ENCODE measurements around the gene KLHL1.
A peak's percentile ranks its signal among the peaks of the same experiment; 100 is the strongest.

Gene KLHL1

DNA sequence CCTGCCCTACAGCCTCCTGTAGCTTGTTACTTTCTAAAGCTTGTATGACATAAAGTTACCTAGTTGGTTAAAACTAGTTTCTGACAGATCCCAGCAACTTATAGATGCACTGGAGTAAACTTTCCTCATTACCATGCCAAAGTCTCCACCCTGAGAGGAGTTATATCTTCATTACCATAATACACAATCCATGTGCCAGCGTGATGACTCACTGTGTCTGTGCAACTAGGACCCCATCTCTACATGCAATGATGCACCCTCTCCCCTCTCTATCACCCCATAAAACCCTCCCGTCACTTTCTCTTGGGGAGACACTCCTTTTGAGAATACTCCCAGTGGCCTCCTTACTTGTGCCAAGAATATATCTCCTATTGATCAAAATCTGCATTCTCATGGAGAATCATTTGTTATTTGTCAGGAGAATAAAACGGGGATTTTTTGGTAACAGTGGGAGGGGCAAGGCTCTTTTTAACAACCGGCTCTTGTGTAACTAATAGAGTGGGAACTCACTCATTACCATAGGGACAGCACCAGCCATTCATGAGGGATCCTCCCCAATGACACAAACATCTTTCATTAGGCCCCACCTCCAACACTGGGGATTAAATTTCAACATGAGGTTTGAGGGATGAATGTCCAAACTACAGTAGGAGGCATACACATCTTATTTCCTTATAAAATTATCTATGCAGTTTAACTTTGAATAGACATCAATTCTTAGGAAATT is 235.8 kb downstream of the KLHL1 start:
- DNase-seq (ENCODE audit: low read depth), result no peak

DNA sequence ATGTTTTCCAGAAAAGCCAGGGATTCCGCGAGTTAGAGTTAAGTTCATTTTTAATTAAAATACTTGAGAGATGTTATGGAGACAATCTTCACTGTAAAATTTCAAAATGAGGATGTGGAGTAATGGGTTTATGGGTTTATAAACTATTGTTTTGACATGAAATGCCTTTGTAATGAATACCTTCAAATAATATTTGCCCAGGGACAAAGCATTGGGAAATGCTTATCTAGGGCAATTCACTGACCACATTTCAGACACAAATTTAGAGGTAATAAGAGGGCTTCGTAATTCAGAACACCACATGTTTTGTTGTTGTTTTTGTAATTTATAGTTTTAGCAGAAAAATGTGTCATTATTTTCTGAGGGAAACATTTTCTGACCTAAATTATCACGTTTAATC is 241.7 kb downstream of the KLHL1 start:
- peak; percentile 11 for DNase-seq (ENCODE audit: low read depth)

DNA sequence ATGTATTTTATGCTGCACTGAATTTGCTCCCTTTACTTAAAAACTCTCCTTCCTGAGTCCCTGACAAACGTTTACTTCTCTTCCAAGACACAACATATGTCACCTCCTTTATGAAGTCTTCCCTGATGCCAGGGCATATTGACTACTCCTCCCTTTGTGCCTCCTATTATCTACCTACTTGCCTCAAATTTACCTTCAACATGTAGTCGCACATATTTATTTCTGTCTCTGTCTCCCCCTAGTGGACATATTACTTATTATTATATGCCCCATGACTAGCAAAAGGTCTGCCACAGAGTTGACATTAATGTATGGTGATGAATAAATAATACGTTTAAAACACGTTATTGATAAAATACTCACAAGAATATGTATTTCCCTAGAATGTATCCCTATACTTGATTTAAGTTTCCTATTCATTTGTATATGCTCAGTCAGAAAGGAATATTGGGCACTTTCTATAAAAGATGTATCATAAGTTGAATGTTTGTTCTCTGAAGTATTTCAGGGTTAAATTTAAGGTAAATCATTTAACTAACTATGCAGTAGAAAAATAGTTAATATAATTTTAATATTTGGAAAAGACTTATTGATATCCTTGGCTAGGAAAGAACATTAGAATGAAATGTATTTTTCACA is 250.9 kb downstream of the KLHL1 start:
- no peak for DNase-seq (ENCODE audit: low read depth)

DNA sequence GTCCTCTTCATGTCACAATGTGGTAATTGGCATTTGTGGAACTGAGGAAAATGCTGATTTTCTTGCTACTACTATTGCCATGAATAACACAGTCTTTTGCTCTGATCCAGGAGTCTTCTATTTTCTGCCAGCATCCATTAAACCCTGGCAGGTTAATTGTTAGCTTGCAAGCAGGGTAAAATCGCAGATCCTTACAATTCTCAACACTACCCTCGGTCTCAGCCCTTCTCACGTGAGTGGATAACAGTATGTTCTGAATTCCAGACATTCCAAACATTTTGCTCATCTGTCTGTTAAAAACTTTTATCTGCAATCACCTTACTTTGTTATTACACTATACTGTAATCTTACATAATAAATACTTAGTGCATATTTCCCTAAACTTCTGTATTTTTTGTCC is 251.9 kb downstream of the KLHL1 start:
- no peak for DNase-seq (ENCODE audit: low read depth)

DNA sequence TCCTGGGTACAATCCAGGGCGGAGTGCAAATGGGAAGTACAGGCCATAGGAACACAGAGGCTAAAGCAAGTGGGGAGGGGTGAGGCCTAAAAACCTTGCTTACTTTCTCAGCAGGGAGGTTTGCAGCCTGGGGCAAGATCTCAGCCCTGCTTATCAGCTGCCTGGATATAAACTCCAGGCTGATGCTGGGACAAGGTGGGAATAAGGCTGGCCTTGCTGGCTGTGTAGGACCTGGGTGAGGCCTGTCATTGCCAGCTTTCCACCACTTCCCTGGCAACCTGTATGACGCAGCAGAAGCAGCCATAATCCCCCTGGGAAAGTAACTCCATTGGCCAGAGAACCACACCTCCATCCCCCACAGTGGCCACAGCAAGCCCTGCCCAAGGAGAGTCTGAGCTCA is 279.7 kb downstream of the KLHL1 start:
- no peak for DNase-seq (ENCODE audit: low read depth)

DNA sequence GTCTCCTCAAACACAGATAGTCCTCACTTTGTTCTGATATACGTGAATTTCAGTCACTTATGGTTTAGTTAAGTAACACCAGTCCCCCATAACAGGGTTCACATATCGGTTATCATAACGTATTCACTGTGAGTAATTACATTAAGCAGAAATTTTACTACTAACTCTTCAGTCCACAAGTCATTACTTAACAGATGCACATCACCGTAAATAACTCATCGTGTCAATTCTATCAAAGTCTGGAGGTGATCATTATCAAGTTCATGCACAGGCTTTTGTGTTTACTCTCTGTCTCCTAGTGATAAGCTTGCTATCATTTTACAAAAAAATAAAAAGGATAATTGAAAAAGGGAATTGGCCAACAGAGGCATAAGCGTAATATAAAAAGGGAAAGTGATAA is 288.1 kb downstream of the KLHL1 start:
- no peak for DNase-seq (ENCODE audit: low read depth)

DNA sequence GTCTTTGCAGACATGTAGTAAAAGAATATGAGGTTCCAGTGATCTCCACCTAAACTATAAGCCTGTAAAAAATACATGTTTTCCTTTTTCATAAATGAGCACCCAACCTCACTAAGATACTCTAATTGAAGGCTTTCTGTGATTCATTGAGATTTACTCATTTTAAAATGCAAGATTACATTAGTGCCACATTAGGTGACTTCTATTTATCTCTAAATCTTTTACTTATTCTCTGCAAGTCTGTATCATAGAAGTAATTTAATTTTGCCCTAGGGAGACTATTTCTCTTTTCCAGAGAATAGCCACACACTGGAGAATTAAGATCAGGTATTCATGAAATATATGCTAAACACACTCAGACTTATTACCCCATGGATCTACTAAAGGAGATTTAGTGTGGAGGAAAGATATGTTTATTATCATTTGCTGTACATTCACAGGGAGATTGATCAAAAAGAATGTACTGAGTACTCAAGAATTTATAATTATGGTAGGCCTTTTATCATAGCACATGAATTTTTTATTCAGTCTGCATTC is 290.9 kb downstream of the KLHL1 start:
- no peak for DNase-seq (ENCODE audit: low read depth)

DNA sequence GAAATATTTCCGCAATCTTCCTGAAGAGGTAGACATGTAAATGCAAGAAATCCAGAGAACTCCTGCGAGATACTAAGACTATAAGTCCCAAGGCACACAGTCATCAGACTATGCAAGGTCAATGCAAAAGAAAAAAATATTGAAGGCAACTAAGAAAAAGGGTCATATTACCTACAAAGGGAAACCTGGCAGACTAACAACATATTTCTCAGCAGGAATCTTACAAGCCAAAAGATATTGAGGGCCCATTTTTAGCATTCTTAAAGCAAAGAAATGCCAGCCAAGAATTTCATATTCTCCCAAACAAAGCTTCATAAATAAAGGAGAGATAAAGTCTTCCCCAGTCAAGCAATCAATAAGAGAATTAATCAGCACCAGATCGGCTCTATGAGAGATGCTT is 299.1 kb downstream of the KLHL1 start:
- no peak for DNase-seq (ENCODE audit: low read depth)

DNA sequence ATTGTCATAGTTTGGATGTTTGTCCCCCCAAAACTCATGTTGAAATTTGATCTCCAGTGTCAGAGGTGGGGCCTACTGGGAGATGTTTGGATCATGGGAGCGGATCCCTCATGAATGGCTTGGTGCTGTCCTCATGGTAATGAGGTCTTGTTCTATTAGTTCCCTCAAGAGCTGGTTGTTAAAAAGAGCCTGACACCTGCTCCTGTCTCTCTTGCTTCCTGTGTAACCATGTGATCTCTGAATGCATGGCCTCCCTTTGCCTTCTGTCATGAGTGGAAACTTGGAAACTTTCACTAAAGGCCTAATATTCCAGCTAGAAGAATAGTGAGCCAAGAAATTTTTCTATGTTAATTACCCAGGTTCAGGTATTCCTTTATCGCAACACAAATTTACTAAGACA is 312.0 kb downstream of the KLHL1 start:
- no peak for DNase-seq (ENCODE audit: low read depth)

DNA sequence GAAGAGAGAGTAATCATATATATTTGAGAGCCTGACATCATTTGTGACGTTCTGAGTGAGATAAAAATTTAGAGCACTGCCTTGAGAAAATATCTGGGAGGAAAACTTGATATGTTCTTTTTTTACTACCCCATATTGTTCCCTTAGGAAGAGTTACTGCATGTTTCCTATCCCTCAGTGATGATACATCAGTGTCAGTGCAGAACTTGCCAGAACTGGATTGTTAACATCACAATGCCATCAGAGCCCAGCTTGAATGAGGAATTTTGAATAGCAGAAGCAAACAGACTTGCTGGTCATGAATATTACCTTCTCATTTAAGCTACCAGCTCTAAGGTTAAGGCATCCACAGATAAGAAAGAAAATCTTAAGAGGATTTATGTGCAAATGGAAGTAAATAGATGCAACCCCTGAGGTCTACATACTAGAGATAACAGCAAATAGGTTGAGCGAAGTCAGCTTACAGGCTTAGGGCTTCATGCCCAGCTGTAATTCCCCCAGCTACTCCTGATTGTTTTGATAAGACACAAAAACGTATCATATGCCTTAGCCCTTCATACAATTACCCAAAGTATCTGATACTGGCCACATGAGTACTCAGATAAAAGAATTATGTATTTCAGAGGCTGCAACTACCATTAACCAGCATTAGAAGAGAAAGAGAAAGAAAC is 314.3 kb downstream of the KLHL1 start:
- DNase-seq (ENCODE audit: low read depth), result no peak

DNA sequence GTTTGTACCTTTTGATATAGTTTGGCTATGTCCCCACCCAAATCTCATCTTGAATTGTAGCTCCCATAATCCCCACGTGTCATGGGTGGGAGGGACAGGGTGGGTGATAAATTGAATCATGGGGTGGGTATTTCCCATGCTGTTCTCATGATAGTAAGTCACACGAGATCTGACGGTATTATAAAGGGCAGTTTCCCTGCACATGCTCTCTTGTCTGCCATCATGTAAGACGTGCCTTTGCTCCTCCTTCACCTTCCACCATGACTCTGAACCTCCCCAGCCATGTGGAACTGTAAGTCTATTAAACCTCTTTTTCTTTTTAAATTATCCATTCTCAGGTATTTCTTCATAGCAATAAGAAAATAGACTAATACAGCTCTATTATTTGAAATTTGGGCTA is 331.3 kb downstream of the KLHL1 start:
- no peak for DNase-seq (ENCODE audit: low read depth)

DNA sequence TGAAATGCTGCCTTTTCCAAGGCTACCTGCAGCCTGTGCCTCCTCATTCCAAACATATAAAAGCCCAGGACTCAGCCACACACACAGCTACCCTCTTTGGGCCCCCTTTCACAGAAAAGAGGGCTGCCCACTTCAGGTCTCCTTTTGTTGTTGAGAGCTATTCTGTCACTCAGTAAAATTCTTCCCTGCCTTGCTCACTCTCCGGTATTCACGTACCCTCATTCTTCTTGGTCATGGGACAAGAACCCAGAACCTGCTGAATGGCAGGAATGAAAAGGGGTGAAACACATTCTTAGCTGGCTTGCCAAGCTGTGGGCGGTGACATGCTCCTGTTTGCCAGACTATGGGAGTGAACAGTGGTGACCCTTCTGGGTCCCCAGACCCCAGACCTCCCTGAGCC is 338.6 kb downstream of the KLHL1 start:
- DNase-seq (ENCODE audit: low read depth), result no peak

DNA sequence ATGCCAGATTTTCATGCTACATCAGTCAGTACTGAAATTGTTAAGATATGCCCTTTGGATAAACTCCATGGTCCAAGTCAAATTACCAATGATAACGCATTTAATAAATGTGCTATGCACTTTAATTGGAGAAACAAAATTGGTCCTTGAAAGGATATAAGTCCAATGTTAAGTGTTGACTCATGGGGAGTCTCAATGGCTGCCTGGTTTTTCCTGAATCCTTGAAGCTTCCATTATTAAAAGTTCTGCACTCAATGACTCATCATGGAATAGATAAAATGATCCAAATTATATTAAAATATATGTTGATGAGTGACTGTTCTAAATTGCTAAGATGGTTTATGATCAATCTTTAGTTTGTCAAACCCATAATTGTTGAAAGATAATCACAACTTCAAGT is 346.7 kb downstream of the KLHL1 start:
- DNase-seq (ENCODE audit: low read depth), result no peak

DNA sequence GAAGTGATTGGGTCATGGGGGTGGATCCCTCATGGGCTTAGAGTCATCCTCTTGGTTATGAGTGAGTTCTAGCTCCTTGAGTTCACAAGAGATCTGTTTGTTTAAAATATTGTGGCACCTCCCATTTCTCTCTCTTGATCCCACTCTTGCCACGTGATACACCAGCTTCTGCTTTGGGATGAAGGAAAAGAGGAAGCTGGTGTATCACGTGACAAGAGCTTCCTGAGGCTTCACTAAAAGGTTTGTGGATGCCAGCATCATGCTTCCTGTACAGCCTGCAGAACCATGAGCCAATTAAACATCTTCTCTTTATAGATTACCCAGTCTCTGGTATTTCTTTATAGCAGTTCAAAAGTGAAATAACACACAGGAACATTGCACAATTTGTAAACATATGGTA is 353.2 kb downstream of the KLHL1 start:
- no peak for DNase-seq (ENCODE audit: low read depth)

DNA sequence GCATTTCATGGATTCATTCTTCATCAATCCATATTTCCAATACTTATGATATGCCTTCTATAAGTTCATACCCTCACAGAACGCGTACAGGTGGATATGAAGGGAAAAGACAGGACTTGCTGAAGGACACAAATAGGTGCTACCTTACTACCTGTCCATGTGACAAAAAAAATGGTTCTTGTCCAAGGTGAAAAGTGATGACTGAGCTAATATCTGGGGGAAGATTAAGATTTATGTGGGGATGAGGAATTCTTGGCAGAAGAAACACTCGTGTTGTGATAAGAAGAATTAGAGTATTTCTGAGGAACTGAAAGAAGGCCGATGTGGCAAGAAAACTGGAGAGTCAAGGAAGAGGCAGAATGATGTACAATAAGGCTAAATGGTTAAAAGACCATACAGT is 357.0 kb downstream of the KLHL1 start:
- no peak for DNase-seq (ENCODE audit: low read depth)

DNA sequence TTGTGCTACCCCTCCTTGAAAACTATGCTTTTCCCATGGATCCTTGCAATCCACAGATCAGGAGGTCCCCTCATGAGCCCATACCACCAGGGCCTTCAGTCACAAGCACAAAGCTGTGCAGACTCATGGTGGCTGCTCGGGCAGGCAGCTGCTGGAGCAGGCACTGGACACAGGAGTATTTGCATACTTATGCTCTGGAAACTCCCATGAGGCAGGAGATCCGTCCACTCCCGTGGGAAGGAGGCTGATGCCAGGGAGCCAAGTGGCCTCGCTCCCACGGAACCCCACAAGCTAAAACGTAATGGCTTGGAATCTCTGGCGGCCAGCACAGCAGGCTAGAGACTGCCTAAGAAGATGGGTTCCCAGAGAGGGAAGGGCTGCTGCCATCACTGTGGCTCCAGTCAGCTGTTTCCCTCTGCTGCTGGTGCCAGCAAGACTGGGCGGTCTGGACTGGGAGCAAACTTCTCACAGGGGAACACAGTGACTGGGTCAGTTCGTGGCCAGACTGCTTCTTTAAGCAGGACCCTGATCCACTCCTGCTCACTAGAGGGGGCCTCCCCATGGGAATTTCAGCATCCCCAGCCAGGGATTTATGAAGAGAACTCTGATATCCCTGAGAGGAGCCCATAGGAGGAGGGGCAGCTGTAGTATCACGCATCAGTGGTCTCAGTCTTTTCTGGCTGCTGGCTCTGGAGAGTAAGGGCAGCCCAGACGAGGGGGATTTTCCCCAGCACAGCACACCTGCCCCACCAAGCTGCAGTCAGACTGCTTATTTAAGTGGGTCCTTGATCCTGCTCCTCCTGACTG is 370.9 kb downstream of the KLHL1 start:
- DNase-seq (ENCODE audit: low read depth), result no peak

DNA sequence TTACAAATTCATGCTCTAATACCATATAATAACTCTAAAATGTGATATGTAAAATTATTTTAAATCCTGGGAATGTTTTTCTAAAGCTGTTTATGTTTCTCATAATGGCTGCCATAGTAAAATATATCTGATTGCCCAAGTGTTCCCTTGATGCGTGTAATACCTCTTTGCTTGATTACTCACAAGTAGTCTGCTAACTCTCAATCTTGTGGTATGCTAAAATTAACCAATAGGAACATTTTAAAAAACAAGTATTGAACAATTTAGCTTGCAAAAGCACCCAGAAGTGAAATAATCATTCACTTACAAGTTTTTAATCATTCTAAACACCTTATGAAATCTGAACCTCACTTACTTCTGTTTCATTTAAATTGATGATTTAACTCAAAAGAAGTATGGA is 386.6 kb downstream of the KLHL1 start:
- DNase-seq (ENCODE audit: low read depth), result no peak

DNA sequence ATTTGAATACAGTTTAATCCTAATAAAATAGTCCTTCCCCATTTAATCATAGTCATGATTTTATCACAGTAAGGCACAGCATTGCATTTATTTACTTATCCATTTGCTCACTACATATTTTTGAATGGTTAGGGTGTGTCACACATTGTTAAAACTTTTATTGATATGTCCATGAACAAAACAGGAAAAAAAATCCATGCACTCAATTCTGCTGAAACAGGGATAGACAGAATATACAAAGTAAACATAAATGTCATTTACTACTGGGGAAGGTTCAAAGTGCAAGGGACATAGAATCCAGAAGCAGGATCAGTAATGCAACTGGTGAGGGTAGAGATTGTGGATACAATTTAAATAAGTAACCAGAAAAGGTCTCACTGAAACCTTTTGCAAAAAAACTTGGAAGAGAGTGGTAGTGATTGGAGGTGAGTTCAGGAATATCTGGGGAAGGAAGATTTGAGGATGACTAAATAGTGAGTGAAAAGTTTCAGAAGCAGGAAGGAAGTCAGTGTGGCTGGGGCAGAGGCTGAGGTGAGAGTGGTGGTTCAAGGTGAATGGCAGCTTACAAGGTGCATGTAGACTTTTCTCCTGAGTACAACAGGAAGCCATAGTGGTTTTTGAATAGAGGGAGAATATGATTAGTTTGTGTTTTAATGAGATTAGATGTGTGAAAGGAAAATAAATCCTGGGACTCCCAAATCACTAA is 387.8 kb downstream of the KLHL1 start:
- DNase-seq (ENCODE audit: low read depth), result no peak

DNA sequence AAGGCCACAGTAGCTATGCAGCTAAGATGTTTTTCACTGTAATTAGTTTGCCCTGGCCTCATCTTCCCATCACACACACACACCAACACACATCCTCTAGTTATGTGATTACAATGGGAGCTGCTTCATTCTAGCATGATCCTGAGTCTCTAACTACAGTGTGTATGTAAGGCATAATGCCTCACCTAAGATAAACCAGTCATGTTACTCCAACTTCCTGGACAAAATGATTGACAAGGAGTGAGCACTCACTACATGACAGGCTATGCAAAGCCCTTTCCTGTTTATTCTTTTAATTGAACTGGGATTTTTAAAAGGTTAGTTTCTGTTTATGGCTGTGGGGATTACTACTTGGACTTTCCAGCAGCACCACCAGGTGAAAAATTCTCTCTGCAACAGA is 401.4 kb downstream of the KLHL1 start:
- no peak for DNase-seq (ENCODE audit: low read depth)

DNA sequence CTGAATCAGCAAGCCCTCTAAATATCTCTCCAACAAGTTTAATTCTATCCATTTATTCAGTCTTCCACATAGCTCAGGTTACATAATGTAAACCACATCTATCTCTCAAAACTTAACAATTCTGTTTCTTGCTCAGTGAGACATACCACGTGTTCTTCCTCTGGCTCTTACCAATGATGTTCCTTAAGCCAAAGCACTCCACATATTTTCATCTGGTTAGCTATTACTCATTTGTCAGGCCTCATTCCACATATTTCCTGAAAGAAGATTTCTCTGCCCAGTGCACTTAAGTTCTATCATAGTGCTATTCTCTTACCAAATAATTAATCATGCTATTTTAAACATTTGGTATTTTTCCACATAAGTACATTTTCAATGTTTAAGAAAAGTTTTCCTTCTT is 403.9 kb downstream of the KLHL1 start:
- peak; percentile 68 for DNase-seq (ENCODE audit: low read depth)

DNA sequence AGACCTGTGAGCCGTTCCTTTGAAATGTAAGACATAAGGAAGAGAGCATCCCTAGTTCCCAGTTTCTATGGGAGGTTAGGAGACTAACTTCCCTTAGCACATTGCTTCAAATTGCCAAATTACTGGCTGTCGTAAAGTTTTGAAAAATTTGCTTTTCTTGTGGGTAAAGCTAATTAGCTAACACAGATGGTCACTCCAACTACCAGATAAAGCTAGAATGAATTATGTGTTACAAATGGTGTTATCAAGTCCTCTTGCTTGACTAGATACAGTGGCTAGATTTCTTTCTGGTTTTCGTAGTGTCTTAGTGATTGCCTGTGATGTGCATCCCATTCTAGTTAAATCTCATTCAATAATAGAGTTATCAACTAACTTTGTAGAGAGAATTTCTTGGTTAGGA is 417.3 kb downstream of the KLHL1 start:
- DNase-seq (ENCODE audit: low read depth), result no peak
